ENCODE data around the gene KCNK13.

- TF ChIP-seq CTCF (IDR thresholded peaks at IDR 0.05) (no peak), POLR2AphosphoS5 (IDR thresholded peaks at IDR 0.05) (no peak), EP300 (IDR thresholded peaks at IDR 0.05) (no peak), POLR2A (IDR thresholded peaks at IDR 0.05) (no peak)
Measured at GRCh38 chr14:90017371-90017770, 44.4 kb upstream of the KCNK13 start.

Measured in gastroesophageal sphincter (tissue), 3 donors.